SK-N-SH treated with all-trans-retinoic acid at 6 μM for 48 hours (cell line): ENCODE data around the gene LTBP2.

Experiments used
- CREB5 ChIP-seq: fragments of 250-450 bp; sonication (Bioruptor Pico); IDR thresholded peaks from 2 replicates; pipeline ENCODE4 v1.5.1; 2020; ENCODE audit warnings: low read depth, mild to moderate bottlenecking, moderate library complexity
- CSRNP3 ChIP-seq: fragments of 250-450 bp; sonication (Bioruptor Pico); IDR thresholded peaks from 2 replicates; pipeline ENCODE4 v1.5.1; 2021; ENCODE audit warnings: mild to moderate bottlenecking, moderate library complexity
- ISL1 ChIP-seq: fragments of 250-450 bp; sonication (Bioruptor Pico); IDR thresholded peaks from 2 replicates; pipeline ENCODE4 v2.1.2; 2022; ENCODE audit warnings: mild to moderate bottlenecking, moderate library complexity
- RARB ChIP-seq: fragments of 250-450 bp; sonication (Bioruptor Pico); IDR thresholded peaks from 2 replicates; pipeline ENCODE4 v1.8.0; 2021; ENCODE audit warnings: mild to moderate bottlenecking, moderate library complexity
- ZFP30 ChIP-seq: fragments of 450-650 bp; formaldehyde crosslinking; IDR thresholded peaks from 2 replicates; pipeline ENCODE4 v1.5.0; 2022; ENCODE audit warnings: mild to moderate bottlenecking, moderate library complexity
- ZNF70 ChIP-seq: fragments of 450-650 bp; formaldehyde crosslinking; IDR thresholded peaks from 2 replicates; pipeline ENCODE4 v1.5.0; 2020; ENCODE audit warnings: mild to moderate bottlenecking, moderate library complexity

GRCh38 chr14:74577948-74578275 is 34.1 kb downstream of the LTBP2 start:
- TF ChIP-seq ZNF70 = no peak
- no peak for TF ChIP-seq ISL1
- no peak for TF ChIP-seq ZFP30
- no peak for TF ChIP-seq CSRNP3 (CRISPR knock-in tag)
- TF ChIP-seq CREB5 = no peak
- no peak for TF ChIP-seq RARB (CRISPR knock-in tag)
